LNCAP (cell line): Measurements from ENCODE around the gene NFKBIZ.

Source experiments
- CTCF ChIP-seq: fragments of 450-650 bp; IDR thresholded peaks from 2 replicates; pipeline ENCODE4 v1.5.1; 2017; ENCODE audit warnings: mild to moderate bottlenecking

Gene NFKBIZ

DNA sequence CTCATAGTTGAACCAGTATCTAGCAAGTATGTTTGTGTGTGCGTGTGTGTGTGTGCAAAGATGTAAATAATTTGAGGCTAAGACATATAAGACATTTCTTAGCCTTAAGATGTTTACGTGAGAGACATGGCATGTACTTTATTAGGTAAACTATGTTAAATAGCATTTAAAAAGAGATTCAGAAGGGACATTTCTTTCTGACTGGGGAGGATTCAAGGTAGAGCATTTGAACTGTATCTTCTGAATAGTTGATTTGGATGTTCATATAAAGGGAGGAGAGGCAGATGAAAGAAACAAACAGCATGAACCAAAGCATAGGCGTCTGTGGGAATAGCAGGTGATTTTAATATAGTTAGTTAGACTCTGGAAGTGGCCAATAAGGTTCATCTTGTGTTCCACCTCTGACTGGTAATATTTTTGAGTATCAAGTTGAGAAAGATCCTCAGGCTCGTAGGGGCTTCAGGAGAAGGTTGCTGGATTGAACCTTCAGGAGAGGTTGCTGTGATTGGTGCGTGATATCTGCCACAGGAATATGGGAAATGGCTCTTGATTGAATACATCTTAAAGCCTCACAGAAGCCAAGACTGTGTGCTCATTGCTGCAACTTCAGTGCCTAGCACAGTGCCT is 12.6 kb downstream of the NFKBIZ start:
- no peak for TF ChIP-seq CTCF

DNA sequence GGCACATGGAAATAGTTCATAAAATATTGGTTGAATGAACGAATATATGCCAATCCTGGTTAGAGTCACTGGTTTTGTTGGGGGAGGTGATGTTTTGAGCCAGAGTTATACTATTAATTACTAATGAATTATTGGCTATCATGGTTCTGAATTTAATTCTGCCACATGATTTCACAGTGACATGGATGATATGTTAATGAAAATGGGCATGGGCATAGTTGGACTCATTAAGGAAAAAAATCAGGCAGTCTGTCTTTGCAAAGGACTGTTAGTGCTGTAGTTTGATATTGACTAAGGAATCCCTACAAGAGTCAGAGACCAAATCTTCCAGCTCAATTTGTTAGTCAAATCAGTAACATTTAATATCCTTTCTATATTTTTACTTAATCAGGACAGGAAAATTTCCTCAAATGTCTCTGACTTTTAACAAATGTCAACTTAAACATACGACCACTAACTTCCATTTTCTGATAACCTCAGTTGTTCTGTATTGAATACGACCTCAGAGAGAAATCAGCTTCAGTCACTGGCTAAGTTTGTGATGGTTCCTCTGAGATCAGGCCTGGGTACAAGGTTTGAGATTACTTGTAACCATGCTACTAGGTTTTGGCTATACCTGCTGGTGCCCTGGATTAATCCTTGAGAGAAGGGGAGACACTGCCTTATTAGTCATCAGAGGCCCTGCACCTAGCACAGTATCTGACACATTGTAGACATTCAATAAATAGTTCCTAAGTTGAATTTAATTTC is 13.3 kb downstream of the NFKBIZ start:
- no peak for TF ChIP-seq CTCF

DNA sequence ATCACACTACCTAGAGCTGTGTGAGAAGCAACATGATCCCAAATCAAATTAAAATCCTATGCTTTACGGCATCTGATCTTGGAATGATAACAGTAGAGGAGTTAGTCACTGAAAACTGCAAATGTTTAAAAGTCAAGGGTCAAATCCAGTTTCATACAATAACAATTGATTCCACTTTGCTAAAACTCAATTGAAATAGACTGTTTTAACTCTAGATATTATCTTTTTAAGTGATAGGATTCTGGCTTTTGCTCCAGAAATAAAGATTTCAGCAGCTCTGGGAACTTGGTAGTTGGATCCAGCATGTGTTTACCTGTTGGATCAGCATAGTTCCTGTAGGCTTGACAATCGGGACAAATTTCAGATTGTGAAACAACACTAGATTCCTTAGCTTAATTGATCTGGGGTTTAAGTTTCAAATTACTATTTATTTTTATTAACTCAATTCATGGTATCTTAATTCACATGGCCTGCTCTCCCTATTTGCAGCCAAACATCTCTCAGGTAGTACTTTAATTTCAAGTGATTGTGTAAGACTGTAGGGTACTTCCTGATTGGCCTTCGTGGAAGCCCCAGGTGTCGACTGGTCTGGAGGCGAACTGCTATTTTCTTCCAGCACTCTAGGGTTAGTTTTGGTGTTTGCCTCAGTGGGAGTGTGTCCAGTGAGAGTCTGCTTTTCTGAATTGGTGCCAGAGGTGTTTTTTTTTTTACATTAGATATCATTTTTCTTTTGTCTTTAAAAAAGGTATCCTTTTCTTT is 16.6 kb downstream of the NFKBIZ start:
- no peak for TF ChIP-seq CTCF

DNA sequence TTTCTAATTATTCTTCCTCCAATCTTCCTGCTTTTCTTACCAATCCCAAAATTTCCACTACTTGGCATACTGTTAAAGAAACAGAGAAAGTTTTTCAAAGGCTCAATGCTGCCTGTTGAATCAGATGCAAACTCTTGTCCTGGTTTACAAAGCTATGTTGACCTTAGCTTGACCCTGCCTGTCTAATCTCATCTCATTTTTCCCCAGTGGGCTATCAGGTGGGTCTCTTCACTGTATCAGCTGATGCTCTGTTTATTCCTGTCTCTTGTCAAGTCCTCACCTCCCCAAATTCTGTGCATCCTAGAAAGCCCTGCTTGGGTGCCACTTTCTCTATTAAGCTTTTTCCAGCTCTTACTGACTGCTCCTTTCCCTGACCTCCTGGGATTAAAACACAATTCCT is 18.2 kb downstream of the NFKBIZ start:
- no peak for TF ChIP-seq CTCF

GRCh38 chr3:101867996-101868395 is 18.7 kb downstream of the NFKBIZ start:
- no peak for TF ChIP-seq CTCF

DNA sequence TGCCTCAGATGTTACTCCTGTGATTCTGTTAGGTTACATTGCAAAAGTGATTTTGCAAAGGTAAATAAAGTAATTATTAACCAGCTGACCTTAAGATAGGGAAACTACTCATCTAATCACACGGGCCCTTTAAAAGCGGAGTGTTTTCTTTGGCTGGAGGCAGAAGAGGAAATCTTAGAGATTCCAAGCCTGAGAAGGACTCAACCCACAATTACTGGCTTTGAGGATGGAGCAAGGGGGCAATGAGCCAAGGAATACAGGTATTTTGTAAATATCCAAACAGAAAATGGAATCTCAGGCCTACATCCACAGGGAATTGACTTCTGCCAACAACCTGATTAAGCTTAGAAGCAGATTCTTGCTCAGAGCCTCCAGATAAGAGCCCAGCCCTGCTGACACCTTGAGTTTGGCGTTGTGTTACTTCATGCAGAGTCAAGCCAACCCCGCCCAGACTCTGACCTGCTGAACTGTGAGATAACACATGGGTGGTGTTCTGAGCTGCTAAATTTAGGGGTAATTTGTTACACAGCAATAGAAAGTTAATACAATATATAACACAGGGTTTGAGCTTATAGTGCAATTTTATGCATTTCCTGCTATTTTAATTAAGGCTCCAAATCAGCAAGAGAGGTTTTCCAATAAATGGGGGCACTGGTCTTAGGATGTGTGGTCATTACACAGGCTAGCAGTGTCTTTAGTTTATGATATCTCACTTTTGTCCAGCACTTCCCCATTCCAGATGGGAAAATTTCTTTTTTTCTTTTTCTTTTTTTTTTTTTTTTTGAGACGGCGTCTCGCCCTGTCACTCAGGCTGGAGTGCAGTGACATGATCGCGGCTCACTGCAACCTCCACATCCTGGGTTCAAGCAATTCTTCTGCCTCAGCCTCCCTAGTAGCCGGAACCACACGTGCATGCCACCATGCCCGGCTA is 19.5 kb downstream of the NFKBIZ start:
- no peak for TF ChIP-seq CTCF

DNA sequence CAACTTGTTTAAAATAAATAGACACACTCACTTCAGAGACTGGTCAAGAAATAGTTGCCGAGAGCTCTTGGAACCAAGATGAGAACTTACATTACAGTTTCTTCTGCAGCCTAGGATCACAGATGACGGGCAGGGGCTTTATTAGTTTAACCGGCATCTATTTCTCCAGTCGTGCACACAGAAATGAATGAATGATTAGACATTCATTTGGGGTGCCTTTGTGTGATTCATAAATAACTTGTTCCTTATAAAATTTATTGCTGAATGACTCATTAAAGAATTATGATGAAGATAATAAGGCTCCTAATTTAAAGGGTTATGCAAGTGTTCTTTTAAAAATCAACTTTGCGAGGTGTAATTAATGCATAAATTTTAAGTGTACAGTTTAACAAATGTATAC is 20.8 kb downstream of the NFKBIZ start:
- no peak for TF ChIP-seq CTCF
